ENCODE results near the gene OR13A1.
"Not testable (repeated sequence)": the region's sequence is repeated elsewhere in the genome, so short reads cannot be mapped to it uniquely, and the experiment has no call there.

The OR13A1 gene, protein sequence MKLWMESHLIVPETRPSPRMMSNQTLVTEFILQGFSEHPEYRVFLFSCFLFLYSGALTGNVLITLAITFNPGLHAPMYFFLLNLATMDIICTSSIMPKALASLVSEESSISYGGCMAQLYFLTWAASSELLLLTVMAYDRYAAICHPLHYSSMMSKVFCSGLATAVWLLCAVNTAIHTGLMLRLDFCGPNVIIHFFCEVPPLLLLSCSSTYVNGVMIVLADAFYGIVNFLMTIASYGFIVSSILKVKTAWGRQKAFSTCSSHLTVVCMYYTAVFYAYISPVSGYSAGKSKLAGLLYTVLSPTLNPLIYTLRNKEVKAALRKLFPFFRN
- long read RNA-seq, donor 1: 0 reads
- long read RNA-seq, donor 2: 0 reads
- long read RNA-seq, donor 3: 0 reads
- long read RNA-seq, donor 4: 0 reads
- long read RNA-seq, donor 5: 0 reads
- long read RNA-seq, donor 6: 0 reads
- long read RNA-seq, donor 7: 0 reads
- long read RNA-seq, donor 8: 0 reads

- DNase-seq: no peak
Observed at GRCh38 chr10:45315508-45315907, at the start of gene OR13A1. OR13A1 (minus strand) TSS chr10:45315608; CDS start chr10:45304422, 11,186 bp downstream.

- DNase-seq: not testable (repeated sequence)
Observed at GRCh38 chr10:45361983-45362799, 46.8 kb upstream of the OR13A1 start.

DNA sequence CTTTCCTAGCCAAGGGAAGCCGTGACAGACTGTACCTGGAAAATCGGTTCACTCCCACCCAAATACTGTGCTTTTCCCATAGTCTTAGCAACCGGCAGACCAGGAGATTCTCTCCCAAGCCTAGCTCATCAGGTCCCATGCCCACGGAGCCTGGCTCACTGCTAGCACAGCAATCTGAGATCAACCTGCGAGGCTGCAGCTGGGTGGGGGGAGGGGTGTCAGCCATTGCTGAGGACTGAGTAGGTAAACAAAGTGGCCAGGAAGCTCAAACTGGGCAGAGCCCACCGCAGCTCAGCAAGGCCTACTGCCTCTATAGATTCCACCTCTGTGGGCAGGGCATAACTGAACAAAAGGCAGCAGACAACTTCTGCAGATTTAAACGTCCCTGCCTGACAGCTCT is 43.6 kb upstream of the OR13A1 start:
- DNase-seq: not testable (repeated sequence)

GRCh38 chr10:45355494-45355893 is 40.1 kb upstream of the OR13A1 start:
- DNase-seq: no peak

GRCh38 chr10:45354261-45354660 is 38.9 kb upstream of the OR13A1 start:
- no peak for DNase-seq

DNA sequence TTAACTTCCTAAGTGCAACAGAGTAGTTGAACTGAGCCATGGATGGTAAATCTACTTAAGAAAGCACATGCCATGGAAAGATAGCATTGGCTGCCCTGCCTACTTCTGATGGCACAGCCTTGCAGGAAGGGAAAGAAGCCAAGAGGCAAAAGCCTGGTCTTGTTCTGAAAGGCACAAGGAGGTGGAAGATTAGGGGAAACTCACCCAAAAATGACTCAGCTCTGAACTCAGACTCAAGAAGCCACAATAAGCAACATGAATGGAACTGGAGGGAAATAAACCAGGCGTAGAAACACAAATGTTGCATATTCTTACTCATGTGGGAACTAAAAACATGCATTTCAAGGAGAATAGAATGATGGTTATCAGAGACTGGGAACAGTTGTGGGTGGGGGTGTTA is 37.8 kb upstream of the OR13A1 start:
- no peak for DNase-seq

DNA sequence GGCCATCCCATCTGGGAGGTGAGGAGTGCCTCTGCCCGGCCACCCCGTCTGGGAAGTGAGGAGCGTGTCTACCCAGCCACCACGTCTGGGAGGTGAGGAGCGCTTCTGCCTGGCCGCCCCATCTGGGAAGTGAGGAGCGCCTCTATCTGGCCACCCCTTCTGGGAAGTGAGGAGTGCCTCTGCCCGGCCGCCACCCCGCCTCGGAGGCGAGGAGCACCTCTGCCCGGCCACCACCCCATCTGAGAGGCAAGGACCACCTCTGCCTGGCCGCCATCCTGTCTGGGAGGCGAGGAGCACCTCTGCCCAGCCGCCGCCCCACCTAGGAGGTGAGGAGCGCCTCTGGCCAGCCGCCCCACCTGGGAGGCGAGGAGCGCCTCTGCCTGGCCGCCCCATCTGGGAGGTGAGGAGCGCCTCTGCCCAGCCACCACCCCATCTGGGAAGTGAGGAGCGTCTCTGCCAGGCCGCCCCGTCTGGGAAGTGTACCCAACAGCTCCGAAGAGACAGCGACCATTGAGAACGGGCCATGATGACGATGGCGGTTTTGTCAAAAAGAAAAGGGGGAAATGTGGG is 32.9 kb upstream of the OR13A1 start:
- DNase-seq: not testable (repeated sequence)

DNA sequence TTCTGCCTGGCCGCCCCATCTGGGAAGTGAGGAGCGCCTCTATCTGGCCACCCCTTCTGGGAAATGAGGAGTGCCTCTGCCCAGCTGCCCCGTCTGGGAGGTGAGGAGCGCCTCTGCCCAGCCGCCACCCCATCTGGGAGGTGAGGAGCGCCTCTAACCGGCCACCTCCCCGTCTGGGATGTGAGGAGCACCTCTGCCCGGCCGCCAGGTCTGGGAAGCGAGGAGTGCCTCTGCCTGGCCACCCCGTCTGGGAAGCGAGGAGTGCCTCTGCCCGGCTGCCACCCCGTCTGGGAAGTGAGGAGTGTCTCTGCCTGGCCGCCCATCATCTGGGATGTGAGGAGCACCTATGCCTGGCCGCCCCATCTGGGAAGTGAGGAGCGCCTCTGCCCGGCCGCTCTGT is 32.1 kb upstream of the OR13A1 start:
- not testable (repeated sequence) for DNase-seq

DNA sequence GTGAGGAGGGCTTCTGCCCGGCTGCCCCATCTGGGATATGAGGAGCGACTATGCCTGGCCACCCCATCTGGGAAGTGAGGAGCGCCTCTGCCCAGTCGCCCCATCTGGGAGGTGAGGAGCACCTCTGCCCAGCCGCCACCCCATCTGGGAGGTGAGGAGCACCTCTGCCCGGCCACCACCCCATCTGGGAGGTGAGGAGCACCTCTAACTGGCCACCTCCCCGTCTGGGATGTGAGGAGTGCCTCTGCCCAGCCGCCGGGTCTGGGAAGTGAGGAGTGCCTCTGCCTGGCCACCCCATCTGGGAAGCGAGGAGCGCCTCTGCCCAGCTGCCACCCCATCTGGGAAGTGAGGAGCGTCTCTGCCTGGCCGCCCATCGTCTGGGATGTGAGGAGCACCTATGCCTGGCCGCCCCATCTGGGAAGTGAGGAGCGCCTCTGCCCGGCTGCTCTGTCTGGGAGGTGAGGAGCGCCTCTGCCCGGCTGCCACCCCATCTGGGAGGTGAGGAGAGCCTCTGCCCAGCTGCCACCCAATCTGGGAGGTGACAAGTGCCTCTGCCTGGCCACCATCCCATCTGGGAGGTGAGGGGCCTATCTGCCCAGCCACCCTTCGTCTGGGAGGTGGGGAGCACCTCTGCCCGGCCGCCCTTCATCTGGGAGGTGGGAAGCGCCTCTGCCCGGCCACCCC is 31.4 kb upstream of the OR13A1 start:
- DNase-seq: not testable (repeated sequence)

DNA sequence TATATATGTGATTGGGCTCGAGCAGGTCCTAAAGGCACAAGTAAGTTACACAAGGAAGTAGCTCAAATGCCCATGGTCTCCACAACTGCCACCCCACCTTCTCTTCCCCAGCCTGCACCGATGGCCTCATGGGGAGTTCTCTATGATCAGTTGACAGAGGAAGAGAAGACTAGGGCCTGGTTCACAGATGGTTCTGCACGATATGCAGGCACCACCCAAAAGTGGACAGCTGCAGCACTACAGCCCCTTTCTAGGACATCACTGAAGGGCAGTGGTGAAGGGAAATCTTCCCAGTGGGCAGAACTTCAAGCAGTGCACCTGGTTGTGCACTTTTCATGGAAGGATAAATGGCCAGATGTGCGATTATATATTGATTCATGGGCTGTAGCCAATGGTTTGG is 25.0 kb upstream of the OR13A1 start:
- not testable (repeated sequence) for DNase-seq

- no peak for DNase-seq
Observed at GRCh38 chr10:45339894-45340293, 24.5 kb upstream of the OR13A1 start.

DNA sequence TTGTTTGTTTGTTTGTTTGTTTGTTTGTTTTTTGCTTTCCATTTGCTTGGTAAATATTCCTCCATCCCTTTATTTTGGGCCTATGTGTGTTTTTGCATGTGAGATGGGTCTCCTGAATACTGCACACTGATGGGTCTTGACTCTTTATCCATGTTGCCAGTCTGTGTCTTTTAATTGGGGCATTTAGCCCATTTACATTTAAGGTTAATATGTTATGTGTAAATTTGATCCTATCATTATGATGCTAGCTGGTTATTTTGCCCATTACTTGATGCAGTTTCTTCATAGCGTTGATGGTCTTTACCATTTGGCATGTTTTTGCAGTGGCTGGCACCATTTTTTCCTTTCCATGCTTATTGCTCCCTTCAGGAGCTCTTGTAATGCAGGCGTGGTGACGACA is 16.4 kb upstream of the OR13A1 start:
- not testable (repeated sequence) for DNase-seq

- DNase-seq: not testable (repeated sequence)
Observed at GRCh38 chr10:45326864-45327263, 11.5 kb upstream of the OR13A1 start.

DNA sequence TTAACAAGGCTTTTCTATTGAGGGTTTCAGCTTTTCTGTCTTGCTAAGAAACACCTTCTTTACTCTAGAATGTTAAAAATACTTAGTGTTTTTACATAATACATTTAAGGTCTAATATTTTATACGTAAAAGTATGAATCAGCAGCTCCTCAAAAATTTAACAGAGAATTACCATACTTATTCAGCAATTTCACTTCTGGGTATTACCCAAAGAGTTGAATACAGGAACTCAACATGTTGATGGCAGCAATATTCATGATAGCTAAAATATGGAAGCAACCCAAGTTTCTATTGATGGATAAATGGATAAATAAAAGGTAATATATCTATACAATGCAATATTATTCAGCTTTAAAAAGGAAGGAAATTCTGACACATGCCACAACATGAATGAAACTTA is 9.7 kb upstream of the OR13A1 start:
- no peak for DNase-seq

DNA sequence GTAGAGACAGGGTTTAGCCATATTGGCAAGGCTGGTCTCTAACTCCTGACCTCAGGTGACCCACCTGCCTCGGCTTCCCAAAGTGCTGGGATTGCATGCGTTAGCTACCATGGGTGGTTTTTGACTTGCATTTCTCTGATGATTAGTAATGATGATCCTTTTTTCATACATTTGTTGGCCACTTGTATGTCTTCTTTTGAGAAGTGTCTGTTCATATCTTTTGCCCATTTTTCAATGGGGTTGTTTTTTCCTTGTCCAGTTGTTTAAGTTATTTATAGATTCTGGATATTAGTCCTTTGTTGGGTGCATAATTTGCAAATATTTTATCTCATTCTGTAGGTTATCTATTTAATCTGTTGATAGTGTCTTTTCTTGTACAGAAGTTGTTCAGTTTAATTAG is 4.3 kb upstream of the OR13A1 start:
- no peak for DNase-seq

DNA sequence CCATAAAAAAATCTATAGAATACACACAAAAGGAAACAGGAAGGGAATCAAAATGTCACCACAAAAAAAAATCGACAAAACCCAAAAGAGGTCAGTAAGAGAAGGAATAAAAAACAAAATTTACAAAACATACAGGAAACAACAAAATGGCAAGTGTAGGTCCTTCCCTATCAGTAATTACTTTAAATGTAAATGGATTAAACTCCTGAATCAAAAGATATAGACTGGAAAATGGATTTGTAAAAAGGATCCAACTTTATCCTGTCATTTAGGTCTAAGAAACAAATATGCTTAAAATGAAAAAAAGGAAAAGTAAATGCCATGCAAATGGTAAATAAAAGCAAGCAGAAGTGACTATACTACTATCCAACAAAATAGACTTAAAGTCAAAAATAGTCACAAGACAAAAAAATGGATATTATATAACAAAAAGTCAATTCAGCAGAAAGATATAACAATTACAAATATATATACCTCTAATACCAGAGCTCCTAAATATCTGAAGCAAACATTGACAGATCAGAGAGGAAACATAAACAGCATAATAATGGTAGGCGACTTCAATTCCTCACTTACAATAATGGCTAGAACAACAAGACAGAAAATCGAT is 2.0 kb downstream of the OR13A1 start:
- no peak for DNase-seq

GRCh38 chr10:45308707-45309106 is 6.7 kb downstream of the OR13A1 start:
- no peak for DNase-seq

GRCh38 chr10:45302573-45302972 is 12.8 kb downstream of the OR13A1 start:
- no peak for DNase-seq

GRCh38 chr10:45298341-45298955 is 17.0 kb downstream of the OR13A1 start:
- DNase-seq: not testable (repeated sequence)

- DNase-seq: no peak
Observed at GRCh38 chr10:45294681-45295080, 20.7 kb downstream of the OR13A1 start.

- no peak for DNase-seq
Observed at GRCh38 chr10:45286980-45287379, 28.4 kb downstream of the OR13A1 start.

Data from right kidney (tissue), 9 donors.